Measurements from ENCODE around the gene DNAH14. TPM values are rescaled to one million over a fixed set of nuclear protein-coding genes. Genes with fewer than 3 reads are reported as not detected.

DNAH14 gene
- total and polyA plus RNA-seq, 2 of the 13 experiments (the other 11 are each of a cell fraction or from before 2014, with no cell fraction given) = 4.5 to 27.5 TPM

DNA sequence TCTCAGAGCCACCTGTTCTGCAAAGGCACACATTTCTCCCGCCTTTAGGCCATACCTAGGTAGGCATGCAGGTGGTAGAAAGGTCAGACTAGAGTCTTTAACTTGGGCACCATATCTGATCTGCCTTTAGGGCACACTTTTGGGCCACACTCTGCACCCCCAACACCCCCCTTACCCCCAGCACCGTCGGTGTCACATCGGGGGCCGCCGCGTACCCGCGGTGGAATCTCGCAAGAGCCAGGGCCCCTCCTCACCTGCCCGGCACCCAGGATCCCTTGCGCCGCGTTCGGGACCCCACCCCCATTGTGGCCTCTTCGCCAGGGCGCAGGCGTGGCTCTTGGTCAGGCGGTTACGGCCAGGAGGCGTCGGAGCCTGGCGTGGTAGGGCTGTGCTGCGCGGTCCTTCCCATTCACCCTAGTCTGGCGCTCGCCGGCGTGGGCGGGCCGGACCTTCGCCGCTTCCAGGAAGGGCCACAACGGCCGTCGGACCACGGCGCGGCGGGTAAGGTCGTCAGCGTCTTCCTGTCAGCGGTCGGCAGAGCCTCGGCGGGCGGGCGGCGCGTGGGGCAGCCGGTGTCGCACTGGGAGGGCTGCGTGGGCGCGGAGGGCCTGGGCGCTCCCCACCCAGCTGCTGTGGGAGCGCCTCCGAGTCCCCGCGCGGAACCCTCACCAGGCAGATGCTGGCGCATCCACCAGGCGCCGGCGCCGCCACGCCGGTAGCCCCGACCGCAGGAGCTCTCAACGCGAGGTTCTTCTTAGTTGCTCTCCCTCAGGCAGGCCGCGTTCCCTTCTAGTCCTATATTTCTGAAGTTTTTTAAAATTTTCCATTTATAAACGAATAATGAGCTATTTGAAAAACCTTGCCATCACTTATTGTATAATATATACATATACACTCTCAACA, at the start of gene DNAH14 (continued):
- TF ChIP-seq, protein P1, sequence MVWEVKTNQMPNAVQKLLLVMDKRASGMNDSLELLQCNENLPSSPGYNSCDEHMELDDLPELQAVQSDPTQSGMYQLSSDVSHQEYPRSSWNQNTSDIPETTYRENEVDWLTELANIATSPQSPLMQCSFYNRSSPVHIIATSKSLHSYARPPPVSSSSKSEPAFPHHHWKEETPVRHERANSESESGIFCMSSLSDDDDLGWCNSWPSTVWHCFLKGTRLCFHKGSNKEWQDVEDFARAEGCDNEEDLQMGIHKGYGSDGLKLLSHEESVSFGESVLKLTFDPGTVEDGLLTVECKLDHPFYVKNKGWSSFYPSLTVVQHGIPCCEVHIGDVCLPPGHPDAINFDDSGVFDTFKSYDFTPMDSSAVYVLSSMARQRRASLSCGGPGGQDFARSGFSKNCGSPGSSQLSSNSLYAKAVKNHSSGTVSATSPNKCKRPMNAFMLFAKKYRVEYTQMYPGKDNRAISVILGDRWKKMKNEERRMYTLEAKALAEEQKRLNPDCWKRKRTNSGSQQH (CRISPR knock-in tag; IDR thresholded peaks at IDR 0.05; ENCODE audit: low read depth) = 0 out of 2 replicates have a peak, but pooled peaks have one; percentile 41
- TF ChIP-seq, protein P2, sequence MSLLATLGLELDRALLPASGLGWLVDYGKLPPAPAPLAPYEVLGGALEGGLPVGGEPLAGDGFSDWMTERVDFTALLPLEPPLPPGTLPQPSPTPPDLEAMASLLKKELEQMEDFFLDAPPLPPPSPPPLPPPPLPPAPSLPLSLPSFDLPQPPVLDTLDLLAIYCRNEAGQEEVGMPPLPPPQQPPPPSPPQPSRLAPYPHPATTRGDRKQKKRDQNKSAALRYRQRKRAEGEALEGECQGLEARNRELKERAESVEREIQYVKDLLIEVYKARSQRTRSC (CRISPR knock-in tag; IDR thresholded peaks at IDR 0.05; ENCODE audit: low read depth) = peak; percentile 88; the same call in 1 of the 2 replicates
- TF ChIP-seq IKZF4 (CRISPR knock-in tag; IDR thresholded peaks at IDR 0.05; ENCODE audit: borderline replicate concordance, low read depth, not compliant biosample characterization) = peak; percentile 94
- TF ChIP-seq PPARG (CRISPR knock-in tag; conservative IDR thresholded peaks at IDR 0.05) = peak; percentile 25; the same call in 1 of the 2 replicates
- peak; percentile 71; the same call in 1 of the 2 replicates for TF ChIP-seq ZNF792 (CRISPR knock-in tag; IDR thresholded peaks at IDR 0.05)
- TF ChIP-seq DPF2 (CRISPR knock-in tag; IDR thresholded peaks at IDR 0.05; ENCODE audit: borderline replicate concordance, low read depth) = 0 out of 2 replicates have a peak, but pooled peaks have one; percentile 7
- TF ChIP-seq MEF2D (CRISPR knock-in tag; IDR thresholded peaks at IDR 0.05) = peak; percentile 69
- TF ChIP-seq, protein P3, sequence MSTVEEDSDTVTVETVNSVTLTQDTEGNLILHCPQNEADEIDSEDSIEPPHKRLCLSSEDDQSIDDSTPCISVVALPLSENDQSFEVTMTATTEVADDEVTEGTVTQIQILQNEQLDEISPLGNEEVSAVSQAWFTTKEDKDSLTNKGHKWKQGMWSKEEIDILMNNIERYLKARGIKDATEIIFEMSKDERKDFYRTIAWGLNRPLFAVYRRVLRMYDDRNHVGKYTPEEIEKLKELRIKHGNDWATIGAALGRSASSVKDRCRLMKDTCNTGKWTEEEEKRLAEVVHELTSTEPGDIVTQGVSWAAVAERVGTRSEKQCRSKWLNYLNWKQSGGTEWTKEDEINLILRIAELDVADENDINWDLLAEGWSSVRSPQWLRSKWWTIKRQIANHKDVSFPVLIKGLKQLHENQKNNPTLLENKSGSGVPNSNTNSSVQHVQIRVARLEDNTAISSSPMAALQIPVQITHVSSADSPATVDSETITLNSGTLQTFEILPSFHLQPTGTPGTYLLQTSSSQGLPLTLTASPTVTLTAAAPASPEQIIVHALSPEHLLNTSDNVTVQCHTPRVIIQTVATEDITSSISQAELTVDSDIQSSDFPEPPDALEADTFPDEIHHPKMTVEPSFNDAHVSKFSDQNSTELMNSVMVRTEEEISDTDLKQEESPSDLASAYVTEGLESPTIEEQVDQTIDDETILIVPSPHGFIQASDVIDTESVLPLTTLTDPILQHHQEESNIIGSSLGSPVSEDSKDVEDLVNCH (CRISPR knock-in tag; IDR thresholded peaks at IDR 0.05) = no peak
- no peak for TF ChIP-seq NFE2 (CRISPR knock-in tag; IDR thresholded peaks at IDR 0.05)
- TF ChIP-seq TCF12 (IDR thresholded peaks at IDR 0.05) = no peak
- 0 out of 2 replicates have a peak, but pooled peaks have one; percentile 41 for TF ChIP-seq TCF12 (CRISPR knock-in tag; IDR thresholded peaks at IDR 0.05)
- TF ChIP-seq AKAP8 (CRISPR knock-in tag; IDR thresholded peaks at IDR 0.05) = peak; percentile 82
- no peak for TF ChIP-seq TBL1XR1 (IDR thresholded peaks at IDR 0.05; ENCODE audit: borderline replicate concordance, low read length, partially characterized antibody)
- TF ChIP-seq, protein P4, sequence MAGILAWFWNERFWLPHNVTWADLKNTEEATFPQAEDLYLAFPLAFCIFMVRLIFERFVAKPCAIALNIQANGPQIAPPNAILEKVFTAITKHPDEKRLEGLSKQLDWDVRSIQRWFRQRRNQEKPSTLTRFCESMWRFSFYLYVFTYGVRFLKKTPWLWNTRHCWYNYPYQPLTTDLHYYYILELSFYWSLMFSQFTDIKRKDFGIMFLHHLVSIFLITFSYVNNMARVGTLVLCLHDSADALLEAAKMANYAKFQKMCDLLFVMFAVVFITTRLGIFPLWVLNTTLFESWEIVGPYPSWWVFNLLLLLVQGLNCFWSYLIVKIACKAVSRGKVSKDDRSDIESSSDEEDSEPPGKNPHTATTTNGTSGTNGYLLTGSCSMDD (CRISPR knock-in tag; IDR thresholded peaks at IDR 0.05) = peak; percentile 63; the same call in 1 of the 2 replicates
- no peak for TF ChIP-seq ZSCAN29 (CRISPR knock-in tag; conservative IDR thresholded peaks at IDR 0.05)
- TF ChIP-seq, protein P5, sequence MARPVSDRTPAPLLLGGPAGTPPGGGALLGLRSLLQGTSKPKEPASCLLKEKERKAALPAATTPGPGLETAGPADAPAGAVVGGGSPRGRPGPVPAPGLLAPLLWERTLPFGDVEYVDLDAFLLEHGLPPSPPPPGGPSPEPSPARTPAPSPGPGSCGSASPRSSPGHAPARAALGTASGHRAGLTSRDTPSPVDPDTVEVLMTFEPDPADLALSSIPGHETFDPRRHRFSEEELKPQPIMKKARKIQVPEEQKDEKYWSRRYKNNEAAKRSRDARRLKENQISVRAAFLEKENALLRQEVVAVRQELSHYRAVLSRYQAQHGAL (CRISPR knock-in tag; IDR thresholded peaks at IDR 0.05; ENCODE audit: not compliant biosample characterization) = peak; percentile 57
- TF ChIP-seq ZNF317 (CRISPR knock-in tag; IDR thresholded peaks at IDR 0.05) = peak; percentile 77; the same call in 1 of the 2 replicates
- 0 out of 2 replicates have a peak, but pooled peaks have one; percentile 80 for TF ChIP-seq MAF1 (CRISPR knock-in tag; IDR thresholded peaks at IDR 0.05; ENCODE audit: borderline replicate concordance)
- TF ChIP-seq EP300 (IDR thresholded peaks at IDR 0.05; ENCODE audit: low read depth in 2 of 2, low read length in 2 of 2) = no peak
- TF ChIP-seq EP300 (CRISPR knock-in tag; IDR thresholded peaks at IDR 0.05; ENCODE audit: borderline replicate concordance) = no peak
- TF ChIP-seq ATRX (CRISPR knock-in tag; IDR thresholded peaks at IDR 0.05; ENCODE audit: borderline replicate concordance) = no peak
- peak; percentile 74; the same call in 1 of the 2 replicates for TF ChIP-seq ZNF614 (CRISPR knock-in tag; IDR thresholded peaks at IDR 0.05; ENCODE audit: borderline replicate concordance)
- peak; percentile 93 for TF ChIP-seq ZNF607 (CRISPR knock-in tag; IDR thresholded peaks at IDR 0.05; ENCODE audit: borderline replicate concordance)
